AG09309 (cell line): ENCODE results near the gene TST.

Source experiments
- DNase-seq: peaks from one replicate; pipeline ENCODE4 v3.0.0-alpha.2; 2010; ENCODE audit warnings: low read depth
- H3K4me3 ChIP-seq: 2 replicates; pipeline ENCODE4 v1.5.1; 2011; ENCODE audit warnings: mild to moderate bottlenecking, low read depth, low read length, moderate library complexity; ENCODE audit not compliant: control insufficient read depth
- CTCF ChIP-seq: IDR thresholded peaks from 2 replicates; pipeline ENCODE4 v1.5.1; 2011; ENCODE audit warnings: mild to moderate bottlenecking, low read depth, low read length, inconsistent platforms; ENCODE audit not compliant: insufficient read depth, control insufficient read depth; ENCODE audit errors: missing control alignments

The TST gene

GRCh38 chr22:37048133-37048532, 28.9 kb upstream of the TST start:
- DNase-seq, result no peak
- no peak for TF ChIP-seq CTCF
- H3K4me3 ChIP-seq, result no peak overlapping the region

GRCh38 chr22:37047006-37047405, 27.8 kb upstream of the TST start:
- DNase-seq, result no peak
- no peak for TF ChIP-seq CTCF
- no peak overlapping the region for H3K4me3 ChIP-seq

- DNase-seq, result no peak
- H3K4me3 ChIP-seq, result no peak overlapping the region
- no peak for TF ChIP-seq CTCF
Observed at GRCh38 chr22:37046589-37046988, 27.3 kb upstream of the TST start.

GRCh38 chr22:37045958-37046357, 26.7 kb upstream of the TST start:
- H3K4me3 ChIP-seq, result no peak overlapping the region
- DNase-seq, result no peak
- peak; percentile 74 for TF ChIP-seq CTCF

- no peak for DNase-seq
- no peak overlapping the region for H3K4me3 ChIP-seq
- TF ChIP-seq CTCF, result no peak
Observed at GRCh38 chr22:37044634-37045625, 25.7 kb upstream of the TST start.

- peak; percentile 52 for TF ChIP-seq CTCF
- DNase-seq, result no peak
- no peak overlapping the region for H3K4me3 ChIP-seq
Observed at GRCh38 chr22:37043828-37044538, 24.7 kb upstream of the TST start.
